Stimulated activated CD8-positive, alpha-beta memory T cell treated with anti-CD3 and anti-CD28 coated beads, Interleukin-4, amount 100 ng/mL, for 24 hours (primary cell): ENCODE measurements around the gene PIK3C2B.
"Not testable (repeated sequence)": the region's sequence is repeated elsewhere in the genome, so short reads cannot be mapped to it uniquely, and the experiment has no call there.

Source experiments
- DNase-seq: peaks from one replicate; pipeline ENCODE4 v3.0.0-alpha.2; 2020; ENCODE audit warnings: low read depth

The PIK3C2B gene

GRCh38 chr1:204507317-204508105 lies 12.9 kb upstream of the PIK3C2B start:
- no peak for DNase-seq

GRCh38 chr1:204506969-204507316 lies 12.3 kb upstream of the PIK3C2B start:
- DNase-seq: peak; percentile 71

- peak; percentile 57 for DNase-seq
Observed at GRCh38 chr1:204506201-204506968, 11.8 kb upstream of the PIK3C2B start.

- no peak for DNase-seq
Observed at GRCh38 chr1:204505674-204506200, 11.1 kb upstream of the PIK3C2B start.

- no peak for DNase-seq
Observed at GRCh38 chr1:204503913-204504519, 9.4 kb upstream of the PIK3C2B start.

GRCh38 chr1:204503122-204503912 lies 8.7 kb upstream of the PIK3C2B start:
- DNase-seq: no peak

- no peak for DNase-seq
Observed at GRCh38 chr1:204502241-204502640, 7.6 kb upstream of the PIK3C2B start.

GRCh38 chr1:204499511-204500468 lies 5.2 kb upstream of the PIK3C2B start:
- no peak for DNase-seq

- no peak for DNase-seq
Observed at GRCh38 chr1:204498981-204499380, 4.4 kb upstream of the PIK3C2B start.

GRCh38 chr1:204495777-204496176 lies 1.2 kb upstream of the PIK3C2B start:
- DNase-seq: no peak

GRCh38 chr1:204495078-204495753 lies 611 bp upstream of the PIK3C2B start:
- DNase-seq: no peak

- peak; percentile 26 for DNase-seq
Observed at GRCh38 chr1:204493984-204494280, 673 bp downstream of the PIK3C2B start.

GRCh38 chr1:204493145-204493983 lies 1.2 kb downstream of the PIK3C2B start:
- no peak for DNase-seq

GRCh38 chr1:204491655-204492054 lies 3.0 kb downstream of the PIK3C2B start:
- DNase-seq: no peak

- DNase-seq: no peak
Observed at GRCh38 chr1:204487256-204487615, 7.4 kb downstream of the PIK3C2B start.

GRCh38 chr1:204486513-204487255 lies 7.9 kb downstream of the PIK3C2B start:
- DNase-seq: not testable (repeated sequence)

- no peak for DNase-seq
Observed at GRCh38 chr1:204483791-204484190, 10.8 kb downstream of the PIK3C2B start.

GRCh38 chr1:204480515-204480914 lies 14.1 kb downstream of the PIK3C2B start:
- no peak for DNase-seq
